Activated T-cell treated with anti-CD3 and anti-CD28 coated beads for 1 hour (primary cell): ENCODE measurements around the gene ASTL.
"Not testable (repeated sequence)": the region's sequence is repeated elsewhere in the genome, so short reads cannot be mapped to it uniquely, and the experiment has no call there.

Experiments used
- DNase-seq: peaks from one replicate; pipeline ENCODE4 v3.0.0-alpha.2; 2020; ENCODE audit warnings: low read depth

Gene ASTL

DNA sequence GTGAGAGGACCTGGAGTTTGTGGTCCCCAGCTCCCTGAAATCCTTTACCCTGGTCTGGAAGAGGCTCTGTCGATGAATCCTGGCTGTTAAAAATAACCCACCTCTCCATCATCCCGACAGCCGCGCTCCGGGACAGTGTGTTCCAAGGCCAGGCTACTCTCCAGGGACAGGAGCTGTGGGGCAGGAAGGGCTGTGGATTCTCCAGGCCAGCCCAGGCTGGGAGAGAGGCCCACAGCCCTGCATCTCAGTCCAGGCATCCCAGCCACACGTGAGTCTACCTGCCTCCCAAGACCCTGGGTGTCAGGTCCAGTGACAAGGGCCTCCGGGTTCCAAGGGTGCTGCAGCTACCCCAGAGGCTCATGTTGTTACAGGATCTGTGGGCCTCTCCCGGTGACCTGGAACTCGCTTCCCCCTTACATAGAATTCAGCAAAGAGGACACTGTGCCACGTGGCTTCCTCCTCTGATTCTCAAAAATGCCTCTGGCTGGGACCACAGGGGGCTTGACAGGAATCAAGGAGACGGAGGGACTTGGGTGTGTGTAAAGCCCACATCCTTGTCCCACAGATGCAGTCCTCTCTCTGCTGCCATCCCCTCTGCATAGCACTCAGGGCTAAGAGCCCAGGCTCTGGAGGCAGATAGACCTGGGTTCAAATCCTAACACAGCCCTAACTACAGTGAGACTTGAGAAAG is 39.3 kb downstream of the ASTL start:
- no peak for DNase-seq

DNA sequence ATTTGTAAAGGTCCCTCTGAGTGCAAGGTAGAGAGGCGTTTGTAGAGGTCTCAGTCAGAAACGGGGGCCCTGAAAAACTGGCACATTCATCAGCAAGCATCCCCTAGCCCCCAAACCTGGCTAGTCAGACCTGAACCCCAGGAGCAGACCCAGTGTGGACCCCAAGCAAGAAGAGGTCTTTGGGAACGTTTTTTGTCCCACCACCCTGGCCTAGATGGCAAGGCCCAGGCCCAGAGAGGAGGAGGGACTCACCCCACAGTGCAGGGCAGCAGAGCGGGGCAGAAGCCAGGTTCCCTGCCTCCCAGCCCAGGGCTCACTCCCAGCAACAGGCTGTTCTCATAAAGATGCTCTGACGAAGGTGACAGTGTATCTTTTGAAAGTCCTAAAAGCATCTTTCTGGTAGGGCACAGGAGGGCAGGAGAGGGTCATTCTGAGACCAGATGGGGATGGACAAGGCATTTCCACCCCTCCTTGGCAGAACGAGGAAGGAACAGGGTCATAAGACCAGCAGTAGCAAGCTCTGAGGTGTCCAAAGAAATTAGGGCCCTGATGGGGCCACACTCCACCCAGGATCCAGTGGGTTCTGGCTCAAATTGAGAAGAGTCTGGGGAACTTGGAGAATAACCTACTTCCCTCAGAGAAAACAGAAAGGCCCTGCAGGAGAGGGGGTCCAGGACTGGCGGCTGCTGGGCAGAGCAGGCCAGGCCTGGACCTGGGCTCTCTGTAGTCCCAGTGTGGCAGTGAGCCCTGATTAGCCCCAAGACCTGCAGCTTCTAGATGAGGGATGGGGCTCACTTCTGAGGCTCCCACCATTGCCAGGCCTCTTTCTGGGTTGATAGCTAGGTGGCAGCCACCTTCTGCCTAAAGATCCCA is 40.1 kb downstream of the ASTL start:
- no peak for DNase-seq

DNA sequence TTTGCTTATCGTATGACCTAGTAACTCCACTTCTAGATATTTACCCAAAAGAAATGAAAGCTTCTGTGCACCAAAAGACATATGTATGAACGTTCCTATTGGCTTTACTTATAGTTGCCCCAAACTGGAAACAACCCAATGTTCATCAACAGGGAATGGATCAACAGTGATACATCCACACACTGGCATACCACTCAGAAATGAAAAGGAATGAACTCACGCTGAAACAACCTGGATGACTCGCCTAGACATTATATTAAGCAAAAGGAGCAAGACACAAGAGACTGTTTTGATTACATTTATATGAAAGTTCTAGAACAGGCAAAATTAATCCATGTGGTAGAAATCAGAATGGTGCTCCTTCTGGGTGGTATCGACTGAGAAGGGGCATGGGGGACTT is 40.9 kb downstream of the ASTL start:
- no peak for DNase-seq

DNA sequence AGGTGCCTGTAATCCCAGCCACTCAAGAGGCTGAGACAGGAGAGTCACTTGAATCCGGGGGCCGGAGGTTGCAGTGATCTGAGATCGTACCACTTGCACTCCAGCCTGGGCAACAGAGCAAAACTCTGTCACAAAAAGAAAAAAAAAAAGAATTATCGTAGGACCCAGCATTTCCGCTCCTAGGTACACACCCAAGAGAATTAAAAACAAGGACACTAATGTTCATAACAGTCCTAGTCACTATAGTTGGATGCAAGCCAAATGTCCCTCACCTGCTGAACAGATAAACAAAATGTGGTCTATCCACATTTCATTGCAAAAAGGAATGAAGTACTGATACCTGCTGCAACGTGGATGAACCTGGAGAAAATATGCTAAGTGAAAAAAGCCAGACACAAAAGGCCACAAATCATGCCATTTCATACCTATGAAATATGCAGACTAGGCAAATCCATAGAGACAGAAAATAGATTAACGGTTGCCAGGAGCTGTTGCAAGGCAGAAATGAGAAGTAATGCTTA is 43.1 kb downstream of the ASTL start:
- DNase-seq: no peak

DNA sequence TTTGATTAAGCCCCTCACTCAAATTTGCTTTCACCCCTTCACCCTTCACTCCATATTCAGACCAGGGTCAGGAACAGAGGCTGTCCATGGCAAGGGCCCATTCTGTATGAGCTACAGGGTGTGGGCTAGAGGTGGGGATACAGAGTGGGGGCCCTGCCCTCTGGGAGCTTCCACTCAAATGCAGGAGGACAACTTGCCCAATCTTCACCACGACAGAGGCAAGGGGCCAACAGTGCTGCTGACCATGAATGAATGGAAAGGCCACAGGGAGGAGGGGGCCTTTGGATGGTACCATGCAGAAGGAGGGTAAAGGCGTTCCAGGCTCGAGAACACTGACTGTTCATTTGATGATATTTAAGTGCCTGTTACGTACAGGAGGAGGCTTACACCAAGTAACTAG is 44.8 kb downstream of the ASTL start:
- no peak for DNase-seq

DNA sequence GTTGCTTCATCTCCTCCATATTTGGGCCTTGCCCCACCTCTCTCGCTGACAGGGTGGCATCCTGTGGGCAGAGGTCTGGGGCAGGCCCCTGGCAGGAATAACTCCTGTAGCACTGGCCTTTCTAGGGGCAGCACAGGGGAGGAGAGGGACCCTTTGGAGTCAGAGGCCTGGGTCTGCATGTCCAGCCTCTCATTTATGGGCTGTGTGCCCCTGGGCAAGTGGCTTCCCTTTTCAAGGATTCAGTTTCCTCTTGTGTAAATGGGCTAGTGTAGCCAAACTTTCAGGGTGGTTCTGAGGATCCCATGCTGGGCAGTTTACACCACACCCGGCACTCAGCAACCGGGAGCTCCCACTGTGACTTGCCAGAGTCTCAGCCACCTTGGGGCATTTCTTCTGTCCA is 45.4 kb downstream of the ASTL start:
- no peak for DNase-seq

DNA sequence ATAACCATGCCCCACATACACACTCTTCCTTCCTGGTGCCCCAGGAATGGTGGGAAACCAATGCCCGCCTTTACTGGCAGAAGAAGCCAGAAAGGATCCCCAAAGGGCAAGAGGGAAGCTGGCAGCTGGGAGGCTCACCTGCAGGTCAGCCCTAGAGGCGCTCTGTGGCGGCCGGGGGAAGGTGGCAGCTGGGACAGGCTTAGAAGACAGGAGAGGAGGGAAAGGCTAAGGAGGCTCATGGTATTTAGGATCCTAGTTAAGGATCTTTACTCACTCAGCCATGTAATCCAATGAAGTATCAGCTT is 45.8 kb downstream of the ASTL start:
- DNase-seq: no peak

DNA sequence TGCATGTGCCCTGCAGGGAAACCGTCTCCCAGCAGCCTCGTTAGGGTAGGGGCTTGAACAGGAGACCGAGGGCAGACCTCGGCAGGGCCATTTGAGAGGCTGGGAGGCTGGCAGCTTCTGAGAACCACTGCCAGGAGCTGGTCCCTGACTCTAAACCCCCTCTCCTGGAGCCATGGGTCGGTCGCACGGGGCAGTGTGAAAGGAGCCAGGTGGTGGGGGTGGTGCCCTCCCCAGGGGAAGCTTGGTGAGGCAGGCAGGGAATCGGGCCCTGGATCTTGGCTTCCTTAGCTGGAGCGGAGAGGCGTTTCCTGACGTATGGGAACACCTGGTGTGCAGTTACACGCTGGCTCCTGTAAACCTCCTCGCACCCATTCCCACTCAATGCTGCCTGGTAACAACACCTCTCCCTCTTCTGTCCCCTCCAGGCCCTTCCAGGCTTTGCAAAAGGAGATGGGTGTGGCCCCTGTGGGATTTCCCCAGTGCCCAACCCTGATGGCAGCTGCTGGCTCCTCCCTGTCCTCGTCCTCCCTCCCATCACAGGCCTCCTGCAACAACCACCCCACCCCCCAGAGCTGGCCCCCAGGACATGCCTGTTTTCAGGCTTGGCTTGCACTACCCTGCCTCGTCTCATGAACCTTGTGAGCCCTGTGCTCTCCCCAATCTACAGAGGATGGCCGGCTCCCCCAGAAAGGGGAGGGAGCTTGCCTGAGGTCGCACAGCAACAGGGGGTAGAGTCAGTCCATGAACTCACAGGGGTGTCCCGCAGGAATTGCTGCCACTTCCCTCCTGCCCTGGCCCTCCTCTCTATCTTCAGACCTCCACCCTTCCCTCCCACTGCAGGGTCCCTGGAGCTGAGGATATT is 46.4 kb downstream of the ASTL start:
- no peak for DNase-seq

DNA sequence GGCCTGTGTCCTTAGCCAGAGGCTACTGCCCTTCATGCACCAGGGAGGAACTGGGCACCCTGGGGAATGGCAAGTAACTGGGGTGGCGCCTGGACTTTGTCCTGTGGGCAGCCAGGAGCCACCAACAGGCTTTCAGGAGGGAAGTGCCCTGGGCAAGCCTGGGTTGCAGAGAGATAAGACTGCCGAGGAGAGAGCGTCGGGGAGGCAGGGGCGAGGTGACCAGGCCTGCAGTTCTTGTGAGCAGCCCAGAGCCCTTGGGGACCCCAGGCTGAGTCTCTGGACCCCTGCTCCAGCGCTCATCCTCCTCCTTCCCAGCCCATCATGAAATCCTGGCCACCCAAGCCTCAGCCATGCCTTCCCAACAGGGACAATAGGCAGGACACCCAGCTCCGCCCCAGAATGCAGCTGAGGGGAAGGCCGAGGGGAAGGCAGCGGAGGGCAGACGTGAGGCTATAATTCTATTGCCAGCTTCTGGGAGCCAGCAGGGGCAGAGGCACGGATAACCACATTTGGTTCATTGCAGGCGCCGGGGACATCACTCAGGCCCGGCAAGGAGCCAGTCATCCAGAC is 47.1 kb downstream of the ASTL start:
- no peak for DNase-seq

DNA sequence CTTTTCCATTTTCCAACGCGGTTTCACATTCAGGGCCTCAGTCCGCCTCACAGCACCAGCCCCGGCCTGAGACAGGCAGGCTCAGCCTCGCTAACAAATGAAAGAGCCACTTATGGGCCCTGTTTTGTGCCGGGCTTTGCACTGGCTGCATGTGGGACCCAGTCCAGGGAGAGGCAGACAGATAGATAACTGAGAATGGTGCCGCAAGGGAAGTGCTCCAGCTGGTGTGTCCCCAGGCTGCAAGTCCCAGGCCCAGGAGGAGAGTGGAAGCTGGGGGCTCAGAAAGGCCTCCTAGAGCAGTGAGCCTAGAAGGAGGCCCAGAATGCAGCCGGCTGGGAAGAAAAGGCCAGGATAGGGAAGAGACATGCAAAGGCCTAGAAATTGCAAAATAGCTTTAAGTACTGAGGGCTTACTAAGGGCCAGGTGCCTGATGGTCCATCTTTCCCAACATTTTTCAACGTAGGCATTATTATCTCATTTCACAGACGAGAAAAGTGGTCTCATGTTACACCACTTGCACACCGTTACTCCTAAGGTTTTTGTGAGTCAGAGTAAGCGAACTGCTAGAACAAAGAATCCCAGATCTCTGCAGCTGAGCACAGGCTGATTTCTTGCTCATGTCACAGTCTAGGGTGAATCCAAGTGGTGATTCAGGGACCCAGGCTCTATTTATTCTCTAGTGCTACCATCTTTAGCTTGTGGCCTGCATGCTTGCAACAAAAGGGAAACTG is 47.9 kb downstream of the ASTL start:
- DNase-seq: no peak

DNA sequence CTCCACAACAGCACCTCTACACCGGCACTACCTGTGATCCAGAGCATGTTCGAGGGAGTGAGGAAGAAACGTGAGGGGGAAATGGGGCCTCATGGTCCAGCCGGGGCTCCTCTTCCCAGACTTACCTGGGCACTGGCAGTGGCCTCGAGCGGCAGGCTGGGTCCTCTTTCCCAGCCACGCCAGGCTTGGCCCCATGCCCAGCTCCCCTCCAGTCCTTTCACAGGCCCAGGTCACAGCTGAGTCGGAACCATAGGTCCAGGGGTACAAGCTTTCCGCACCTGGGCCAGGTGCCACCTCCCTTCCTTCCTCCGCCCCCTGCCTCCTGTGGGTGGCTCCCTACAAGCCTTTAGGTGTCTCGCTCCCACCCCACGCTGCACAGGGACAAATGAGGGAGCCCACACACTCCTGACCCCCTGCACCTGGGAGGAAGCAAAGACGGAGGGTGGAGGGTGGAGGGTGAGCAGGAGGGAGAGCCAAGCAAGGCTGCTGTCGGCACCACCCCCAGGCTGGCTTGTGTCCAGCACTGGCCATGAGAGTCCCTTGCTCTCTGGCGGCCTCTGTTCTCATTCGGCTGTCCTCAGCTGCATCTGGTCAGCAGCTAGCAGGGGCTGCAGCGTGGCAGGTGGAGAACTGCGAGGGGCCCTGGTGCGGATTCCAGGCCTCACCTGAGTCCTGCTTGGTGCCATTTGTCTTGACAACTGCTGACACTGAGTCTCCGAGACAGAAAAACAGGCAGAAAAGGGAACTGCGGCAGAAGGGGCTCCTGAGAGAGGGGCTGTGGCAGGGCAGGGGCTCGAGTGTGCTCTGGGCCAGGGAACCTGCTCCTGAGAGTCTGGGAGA is 48.7 kb downstream of the ASTL start:
- no peak for DNase-seq

DNA sequence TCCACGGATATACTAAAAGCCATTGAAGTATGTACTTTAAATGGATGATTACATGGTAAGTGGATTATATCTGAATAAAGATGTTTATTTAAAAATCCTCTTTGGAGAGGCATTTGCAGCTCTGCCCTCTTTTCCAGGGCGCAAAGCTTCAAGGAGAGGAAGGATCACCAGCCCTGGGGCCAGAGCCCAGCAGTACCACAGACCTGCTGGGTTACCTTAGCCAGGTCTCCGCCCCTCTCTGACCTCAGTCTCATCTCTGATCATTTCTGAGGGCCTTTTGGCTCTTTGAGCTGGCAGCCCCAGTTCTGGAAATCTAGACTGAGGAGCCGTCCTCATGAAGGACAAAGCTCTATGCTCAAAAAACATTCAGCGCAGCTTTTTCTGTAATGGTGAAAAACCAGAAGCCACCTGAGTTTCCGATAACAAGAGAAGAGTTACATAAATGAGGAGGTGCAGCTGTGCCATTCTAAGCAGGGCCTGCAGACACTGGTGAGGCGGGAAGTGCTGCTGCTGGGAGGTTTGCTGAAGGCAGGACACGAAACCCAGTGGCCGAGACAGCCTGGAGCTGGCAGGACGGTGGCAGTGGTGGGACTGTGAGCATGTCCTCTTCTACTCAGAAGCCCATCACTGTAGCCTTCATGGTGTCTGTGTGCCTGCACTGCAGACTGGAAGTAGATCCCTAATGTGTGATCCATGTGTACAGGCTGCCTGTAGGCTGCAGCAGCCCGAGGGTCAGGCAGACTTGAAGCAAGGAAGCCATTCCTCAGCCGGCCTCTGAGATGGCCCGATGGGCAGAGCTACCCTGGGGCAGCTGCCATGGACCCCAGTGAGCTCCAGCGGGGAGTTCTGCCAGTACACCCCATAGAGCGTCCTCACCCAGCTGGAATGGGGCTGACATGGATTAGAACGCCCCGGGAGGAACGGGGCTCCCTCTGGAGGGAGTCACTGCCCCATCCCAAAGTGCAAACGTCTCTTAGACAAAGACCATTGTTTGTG is 49.7 kb downstream of the ASTL start:
- DNase-seq: no peak

DNA sequence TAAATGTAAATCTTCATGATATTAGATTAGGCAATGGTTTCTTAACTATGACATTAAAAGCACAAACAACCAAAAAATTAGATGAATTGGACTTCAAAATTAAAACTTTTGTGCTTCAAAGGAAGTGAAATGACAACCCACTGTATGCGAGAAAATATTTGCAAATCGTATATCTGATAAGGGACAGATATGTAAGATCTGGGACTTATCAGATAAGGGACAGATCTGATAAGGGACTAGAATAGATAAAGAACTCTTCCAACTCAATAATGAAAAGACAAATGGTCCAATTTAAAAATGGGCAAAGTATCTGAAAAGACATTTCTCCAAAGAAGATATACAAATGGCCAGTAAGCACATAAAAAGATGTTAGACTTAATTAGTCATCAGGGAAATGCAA is 51.2 kb downstream of the ASTL start:
- DNase-seq: no peak

DNA sequence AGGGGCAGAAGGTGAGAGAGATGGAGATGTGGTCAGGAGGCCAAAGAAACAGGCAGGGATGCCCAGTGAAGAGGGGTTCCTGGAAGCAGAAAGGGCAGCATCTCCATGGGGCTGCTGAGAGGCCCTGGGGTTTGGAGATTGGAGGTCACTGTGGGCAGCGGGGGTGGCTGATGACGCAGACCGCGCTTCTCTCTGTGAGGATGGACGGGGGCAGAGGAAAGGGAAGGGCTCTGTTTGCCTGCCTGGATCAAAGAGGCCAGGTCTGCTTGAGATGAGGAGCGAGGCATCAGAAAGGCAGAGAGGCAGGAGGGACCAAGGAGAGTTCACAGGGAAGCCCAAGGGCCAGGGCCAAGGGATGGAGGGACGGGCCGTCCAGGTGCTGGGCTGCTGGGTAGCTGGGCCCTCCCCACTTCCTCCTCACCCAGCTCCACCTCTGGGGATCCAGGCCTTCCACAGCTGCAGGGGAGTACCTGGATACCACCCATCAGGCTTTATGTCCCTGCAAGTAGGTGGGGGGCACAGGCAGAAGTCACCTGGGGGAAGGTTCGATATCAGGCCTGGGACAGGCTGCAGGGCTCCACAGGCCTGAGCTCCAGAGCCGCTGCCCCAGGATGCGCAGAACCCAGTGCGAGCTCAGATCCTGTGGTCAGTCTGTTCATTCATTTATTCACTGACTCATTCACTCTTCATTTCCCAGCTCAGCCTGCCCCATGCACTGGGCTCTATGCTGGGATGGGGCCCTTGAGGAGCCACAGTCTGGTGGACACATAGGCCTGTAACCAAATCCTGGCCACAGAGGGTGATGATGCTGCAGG is 52.6 kb downstream of the ASTL start:
- DNase-seq: no peak

DNA sequence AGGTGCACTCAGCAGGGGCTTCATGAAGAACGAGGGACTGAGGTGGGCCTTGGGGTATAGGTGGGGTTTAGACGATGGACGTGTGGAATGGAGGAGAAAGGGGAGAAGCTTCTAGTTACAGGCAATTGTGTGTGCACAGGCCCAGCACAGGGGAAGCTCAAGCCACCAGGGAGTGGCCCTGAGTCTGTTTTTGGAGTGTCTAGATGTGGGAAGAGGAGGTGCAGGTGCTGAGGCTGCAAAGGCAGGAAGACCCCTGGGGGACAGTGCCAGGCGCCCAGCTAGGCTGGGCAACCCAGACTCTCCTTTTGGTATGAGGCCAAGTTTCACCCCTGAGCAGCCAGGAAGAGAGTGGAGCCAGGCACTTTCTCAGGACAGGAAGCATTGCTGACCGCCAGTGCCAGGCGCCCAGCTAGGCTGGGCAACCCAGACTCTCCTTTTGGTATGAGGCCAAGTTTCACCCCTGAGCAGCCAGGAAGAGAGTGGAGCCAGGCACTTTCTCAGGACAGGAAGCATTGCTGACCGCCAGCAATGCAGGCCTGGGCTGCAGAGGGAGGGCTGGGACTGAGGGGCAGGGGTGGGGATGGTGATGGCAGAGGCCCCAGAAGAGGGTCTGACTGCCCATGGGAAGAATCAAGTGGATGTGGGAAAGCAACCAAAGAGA is 53.3 kb downstream of the ASTL start:
- not testable (repeated sequence) for DNase-seq

DNA sequence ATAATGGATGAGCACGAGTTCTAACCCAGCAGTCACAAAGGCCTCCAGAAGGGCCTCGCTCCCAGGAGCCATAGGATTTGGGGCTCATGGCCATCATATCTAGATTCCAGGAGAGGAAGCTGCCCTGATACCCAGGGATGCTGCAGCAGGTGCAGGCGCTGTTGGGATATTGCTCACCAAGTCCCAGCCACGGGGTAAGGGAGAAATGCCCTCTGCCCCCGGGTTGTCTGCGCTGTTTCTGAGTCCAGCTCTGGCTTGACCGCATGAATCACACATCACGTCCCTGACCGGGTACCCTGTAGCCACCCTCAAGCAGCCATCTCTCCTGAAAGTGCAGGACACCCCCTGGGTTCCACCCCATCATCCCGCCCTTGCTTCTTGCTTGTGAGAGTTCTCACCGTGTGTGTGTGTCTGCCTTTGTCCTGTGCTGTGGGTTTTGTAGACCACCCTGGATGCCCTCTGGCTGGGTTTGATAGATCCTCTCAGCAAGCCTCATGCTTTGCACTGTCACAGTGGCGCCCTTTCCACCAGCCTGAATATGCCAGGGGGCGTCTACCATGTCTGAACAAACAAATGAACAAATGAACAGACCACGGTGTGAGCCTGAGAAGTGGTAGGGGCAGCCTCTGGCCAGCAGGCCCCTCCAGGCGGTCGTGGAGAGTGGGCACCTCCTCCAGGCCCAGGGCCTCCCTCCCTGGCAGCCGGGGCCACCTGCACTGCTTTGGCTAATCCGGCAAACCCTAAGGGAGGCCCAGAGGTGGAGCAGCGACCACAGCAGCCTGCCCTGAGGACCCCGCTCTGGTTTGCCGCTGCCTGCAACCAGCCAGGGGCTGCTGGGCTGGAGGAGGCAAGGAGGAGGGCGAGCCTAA is 54.1 kb downstream of the ASTL start:
- no peak for DNase-seq
